ENCODE data around the gene LRRC49. TPM values are rescaled to one million over a fixed set of nuclear protein-coding genes. Genes with fewer than 3 reads are reported as not detected.

LRRC49 gene
- total and polyA plus RNA-seq, 7 donors: 0.44 to 4.4 (median 1.7) TPM

GRCh38 chr15:71088683-71089082 is 196.1 kb downstream of the LRRC49 start:
- WGBS, 3 donors: 96 to 100% (median 100%) methylated on average over 1 of the region's 1 CpG
- Histone ChIP-seq H3K36me3 (ENCODE audit: insufficient read depth in 1 of 2, low read depth in 1 of 2) (no peaks in the 10 kb centered on the region), H3K27me3 (ENCODE audit: insufficient read depth in 3 of 3, low read length in 2 of 3) (peaks cover 3 to 10% (median 3%) of the 10 kb centered on the region in 3 donors), H3K4me3 (no peak overlapping the region), H3K9me3 (no peaks in the 10 kb centered on the region), H3K4me1 (no peaks in the 10 kb centered on the region), H3K27ac (no peak overlapping the region)
- ATAC-seq (no peak), DNase-seq (no peak)
- no peak for TF ChIP-seq CTCF (IDR thresholded peaks at IDR 0.05)
- intact Hi-C loops (cut with DNase I): no loop called here

- Histone ChIP-seq H3K4me3 (no peak overlapping the region), H3K27me3 (ENCODE audit: insufficient read depth in 3 of 3, low read length in 2 of 3) (peaks cover 3 to 7% (median 3%) of the 10 kb centered on the region in 3 donors), H3K27ac (no peak overlapping the region), H3K4me1 (no peaks in the 10 kb centered on the region), H3K9me3 (no peaks in the 10 kb centered on the region), H3K36me3 (ENCODE audit: insufficient read depth in 1 of 2, low read depth in 1 of 2) (no peaks in the 10 kb centered on the region)
- no peak for DNase-seq
- intact Hi-C loops (cut with DNase I): no loop called here
- no peak for TF ChIP-seq CTCF (IDR thresholded peaks at IDR 0.05)
- 13 to 25% (median 14%) methylated on average over 1 of the region's 1 CpG for WGBS, 3 donors
- ATAC-seq: no peak
These were observed 197.2 kb downstream of the LRRC49 start for GRCh38 chr15:71089801-71090200.

GRCh38 chr15:71091601-71092000 is 199.0 kb downstream of the LRRC49 start:
- no peaks in the 10 kb centered on the region for H3K36me3 ChIP-seq (ENCODE audit: insufficient read depth in 1 of 2, low read depth in 1 of 2)
- no peak for TF ChIP-seq CTCF (IDR thresholded peaks at IDR 0.05)
- H3K27me3 ChIP-seq (ENCODE audit: insufficient read depth in 3 of 3, low read length in 2 of 3): peaks cover 2 to 6% (median 3%) of the 10 kb centered on the region in 3 donors
- no peak overlapping the region for H3K4me3 ChIP-seq
- H3K9me3 ChIP-seq: no peaks in the 10 kb centered on the region
- WGBS, 3 donors: 86 to 92% (median 87%) methylated on average over 1 of the region's 1 CpG
- H3K4me1 ChIP-seq: no peaks in the 10 kb centered on the region
- no peak overlapping the region for H3K27ac ChIP-seq
- DNase-seq: no peak
- intact Hi-C loops (cut with DNase I): no loop called here
- no peak for ATAC-seq

GRCh38 chr15:71092056-71092600 is 199.5 kb downstream of the LRRC49 start:
- Histone ChIP-seq H3K9me3 (no peaks in the 10 kb centered on the region), H3K27me3 (ENCODE audit: insufficient read depth in 3 of 3, low read length in 2 of 3) (peaks cover 0 to 3% (median 3%) of the 10 kb centered on the region in 3 donors), H3K36me3 (ENCODE audit: insufficient read depth in 1 of 2, low read depth in 1 of 2) (no peaks in the 10 kb centered on the region), H3K4me3 (no peak overlapping the region), H3K4me1 (no peaks in the 10 kb centered on the region), H3K27ac (no peak overlapping the region)
- no peak for DNase-seq
- 90 to 94% (median 93%) methylated on average over 7 of the region's 7 CpGs for WGBS, 3 donors
- intact Hi-C loops (cut with DNase I): no loop called here
- ATAC-seq: no peak
- no peak for TF ChIP-seq CTCF (IDR thresholded peaks at IDR 0.05)

All from psoas muscle (tissue), 8 donors.